IPS DF 6.9 (cell line): ENCODE results near the gene KLK14.

Experiments used
- DNase-seq: peaks from one replicate; pipeline ENCODE4 v3.0.0-alpha.2; 2013; ENCODE audit warnings: low read depth, low spot score
- H3K27ac ChIP-seq: one replicate; pipeline ENCODE4 v1.5.1; 2013; ENCODE audit warnings: low read length, control low read depth
- H3K27me3 ChIP-seq: 2 replicates; pipeline ENCODE4 v1.6.1; 2013; ENCODE audit warnings: mild to moderate bottlenecking, low read length; ENCODE audit not compliant: control insufficient read depth, insufficient read depth
- H3K36me3 ChIP-seq: 2 replicates; pipeline ENCODE4 v1.6.1; 2013; ENCODE audit warnings: low read length; ENCODE audit not compliant: control insufficient read depth, insufficient read depth
- H3K4me1 ChIP-seq: 2 replicates; pipeline ENCODE4 v1.6.1; 2013; ENCODE audit warnings: low read length; ENCODE audit not compliant: control insufficient read depth, insufficient read depth
- H3K4me3 ChIP-seq: 2 replicates; pipeline ENCODE4 v1.5.1; 2013; ENCODE audit warnings: mild to moderate bottlenecking, low read length
- H3K9me3 ChIP-seq: 2 replicates; pipeline ENCODE4 v1.6.1; 2013; ENCODE audit warnings: low read length, inconsistent platforms; ENCODE audit not compliant: control insufficient read depth, insufficient read depth
- WGBS: extraction: QIAGEN DNeasy Blood & Tissue Kit; methylation state at CpG from one replicate; pipeline ENCODE4 v1.1.7; 2013; ENCODE audit warnings: mixed read lengths, missing lambda C conversion rate; ENCODE audit not compliant: insufficient read length, insufficient coverage; 5-methylcytosine and 5-hydroxymethylcytosine counted together

KLK14 gene

GRCh38 chr19:51097796-51098195 is 15.1 kb upstream of the KLK14 start:
- H3K9me3 ChIP-seq, result no peaks in the 10 kb centered on the region
- no peaks in the 10 kb centered on the region; the same call in 1 of the 2 replicates for H3K4me1 ChIP-seq
- WGBS, result no CpG with 5 or more reads among the region's 20 CpGs
- no peaks in the 10 kb centered on the region; the same call in 1 of the 2 replicates for H3K36me3 ChIP-seq
- H3K27me3 ChIP-seq, result no peaks in the 10 kb centered on the region
- no peak for DNase-seq
- no peak overlapping the region for H3K4me3 ChIP-seq
- no peak overlapping the region for H3K27ac ChIP-seq

GRCh38 chr19:51097166-51097738 is 14.6 kb upstream of the KLK14 start:
- no peak for DNase-seq
- WGBS, result no CpG with 5 or more reads among the region's 8 CpGs
- H3K4me3 ChIP-seq, result no peak overlapping the region

GRCh38 chr19:51096473-51097165 is 13.9 kb upstream of the KLK14 start:
- H3K4me3 ChIP-seq, result no peak overlapping the region
- no peak overlapping the region for H3K27ac ChIP-seq
- no peaks in the 10 kb centered on the region; the same call in 1 of the 2 replicates for H3K36me3 ChIP-seq
- no peaks in the 10 kb centered on the region for H3K27me3 ChIP-seq
- no peaks in the 10 kb centered on the region; the same call in 1 of the 2 replicates for H3K4me1 ChIP-seq
- WGBS, result no CpG with 5 or more reads among the region's 6 CpGs
- no peaks in the 10 kb centered on the region for H3K9me3 ChIP-seq
- no peak for DNase-seq

More at GRCh38 chr19:51097166-51097738, 14.6 kb upstream of the KLK14 start:
- no peaks in the 10 kb centered on the region; the same call in 1 of the 2 replicates for H3K36me3 ChIP-seq
- no peaks in the 10 kb centered on the region for H3K27me3 ChIP-seq
- H3K9me3 ChIP-seq, result no peaks in the 10 kb centered on the region
- H3K4me1 ChIP-seq, result no peaks in the 10 kb centered on the region; the same call in 1 of the 2 replicates
- H3K27ac ChIP-seq, result no peak overlapping the region

- H3K36me3 ChIP-seq, result no peaks in the 10 kb centered on the region; the same call in 1 of the 2 replicates
- no peak overlapping the region for H3K27ac ChIP-seq
- no peaks in the 10 kb centered on the region; the same call in 1 of the 2 replicates for H3K4me1 ChIP-seq
- no peaks in the 10 kb centered on the region for H3K9me3 ChIP-seq
- DNase-seq, result no peak
- H3K4me3 ChIP-seq, result no peak overlapping the region
- WGBS, result no CpG with 5 or more reads among the region's 15 CpGs
- no peaks in the 10 kb centered on the region for H3K27me3 ChIP-seq
Observed at GRCh38 chr19:51094696-51095279, 12.1 kb upstream of the KLK14 start.

- Histone ChIP-seq H3K9me3 (no peaks in the 10 kb centered on the region), H3K36me3 (no peaks in the 10 kb centered on the region; the same call in 1 of the 2 replicates), H3K4me3 (no peak overlapping the region), H3K27me3 (no peaks in the 10 kb centered on the region), H3K4me1 (no peaks in the 10 kb centered on the region; the same call in 1 of the 2 replicates), H3K27ac (no peak overlapping the region)
- WGBS, result no CpG with 5 or more reads among the region's 22 CpGs
- no peak for DNase-seq
Observed at GRCh38 chr19:51093510-51094345, 11.0 kb upstream of the KLK14 start.

GRCh38 chr19:51093101-51093500 is 10.4 kb upstream of the KLK14 start:
- H3K36me3 ChIP-seq, result no peaks in the 10 kb centered on the region
- no peak for DNase-seq
- H3K27ac ChIP-seq, result no peak overlapping the region
- no CpG with 5 or more reads among the region's 8 CpGs for WGBS
- H3K27me3 ChIP-seq, result no peaks in the 10 kb centered on the region
- no peaks in the 10 kb centered on the region for H3K9me3 ChIP-seq
- no peaks in the 10 kb centered on the region; the same call in 1 of the 2 replicates for H3K4me1 ChIP-seq
- no peak overlapping the region for H3K4me3 ChIP-seq

GRCh38 chr19:51091895-51092873 is 9.5 kb upstream of the KLK14 start:
- no peaks in the 10 kb centered on the region for H3K36me3 ChIP-seq
- H3K4me1 ChIP-seq, result no peaks in the 10 kb centered on the region
- WGBS, result no CpG with 5 or more reads among the region's 16 CpGs
- no peak overlapping the region for H3K27ac ChIP-seq
- DNase-seq, result no peak
- H3K4me3 ChIP-seq, result no peak overlapping the region
- no peaks in the 10 kb centered on the region for H3K27me3 ChIP-seq
- no peaks in the 10 kb centered on the region for H3K9me3 ChIP-seq

- Histone ChIP-seq H3K4me3 (no peak overlapping the region), H3K27ac (no peak overlapping the region), H3K9me3 (no peaks in the 10 kb centered on the region), H3K27me3 (no peaks in the 10 kb centered on the region), H3K36me3 (no peaks in the 10 kb centered on the region), H3K4me1 (no peaks in the 10 kb centered on the region)
- WGBS, result no CpG with 5 or more reads among the region's 10 CpGs
- no peak for DNase-seq
Observed at GRCh38 chr19:51091126-51091525, 8.4 kb upstream of the KLK14 start.

GRCh38 chr19:51090471-51090870 is 7.8 kb upstream of the KLK14 start:
- no CpG with 5 or more reads among the region's 8 CpGs for WGBS

More at GRCh38 chr19:51090471-51090870, 7.8 kb upstream of the KLK14 start:
- Histone ChIP-seq H3K4me3 (no peak overlapping the region), H3K27me3 (no peaks in the 10 kb centered on the region), H3K9me3 (no peaks in the 10 kb centered on the region), H3K36me3 (no peaks in the 10 kb centered on the region), H3K4me1 (no peaks in the 10 kb centered on the region), H3K27ac (no peak overlapping the region)
- DNase-seq, result no peak
